Kidney capillary endothelial cell (primary cell): Measurements from ENCODE around the gene PHLDB1.
"Not testable (repeated sequence)": the region's sequence is repeated elsewhere in the genome, so short reads cannot be mapped to it uniquely, and the experiment has no call there.

Experiments
- DNase-seq: peaks from one replicate; pipeline ENCODE4 v3.0.0-alpha.2; 2018; ENCODE audit warnings: low spot score

The PHLDB1 gene

DNA sequence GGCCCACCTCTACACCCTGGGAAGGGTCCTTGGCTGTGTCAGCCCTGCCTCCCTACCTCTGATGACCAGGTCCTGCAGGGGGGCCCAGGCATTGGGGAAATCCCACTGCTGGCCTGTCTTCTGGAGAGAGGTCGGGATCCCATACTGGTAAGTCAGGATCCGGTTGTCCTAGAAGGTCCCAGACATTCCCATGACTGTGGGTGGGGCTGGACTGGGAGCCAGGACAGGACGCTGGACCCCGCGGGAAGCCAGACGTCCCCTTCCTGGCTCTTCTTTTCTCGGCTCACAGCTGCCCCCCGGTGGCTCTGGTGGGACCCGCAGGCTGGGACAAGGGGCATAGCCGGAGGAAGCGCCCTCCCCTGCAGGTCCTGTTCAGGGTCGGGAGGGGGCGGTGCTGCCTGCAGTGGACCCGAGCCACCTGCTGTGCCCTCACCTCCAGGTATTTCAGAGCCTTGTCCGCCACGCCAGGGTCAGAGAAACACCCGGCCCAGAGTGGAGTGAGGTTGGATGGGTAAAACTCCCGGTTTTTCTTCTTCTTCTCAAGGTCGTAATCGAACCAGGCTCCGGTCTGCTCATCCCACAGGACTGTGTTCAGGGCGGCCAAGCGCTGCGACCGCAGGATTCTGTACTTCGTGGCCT, 52.0 kb downstream of the PHLDB1 start:
- peak; percentile 79 for DNase-seq

DNA sequence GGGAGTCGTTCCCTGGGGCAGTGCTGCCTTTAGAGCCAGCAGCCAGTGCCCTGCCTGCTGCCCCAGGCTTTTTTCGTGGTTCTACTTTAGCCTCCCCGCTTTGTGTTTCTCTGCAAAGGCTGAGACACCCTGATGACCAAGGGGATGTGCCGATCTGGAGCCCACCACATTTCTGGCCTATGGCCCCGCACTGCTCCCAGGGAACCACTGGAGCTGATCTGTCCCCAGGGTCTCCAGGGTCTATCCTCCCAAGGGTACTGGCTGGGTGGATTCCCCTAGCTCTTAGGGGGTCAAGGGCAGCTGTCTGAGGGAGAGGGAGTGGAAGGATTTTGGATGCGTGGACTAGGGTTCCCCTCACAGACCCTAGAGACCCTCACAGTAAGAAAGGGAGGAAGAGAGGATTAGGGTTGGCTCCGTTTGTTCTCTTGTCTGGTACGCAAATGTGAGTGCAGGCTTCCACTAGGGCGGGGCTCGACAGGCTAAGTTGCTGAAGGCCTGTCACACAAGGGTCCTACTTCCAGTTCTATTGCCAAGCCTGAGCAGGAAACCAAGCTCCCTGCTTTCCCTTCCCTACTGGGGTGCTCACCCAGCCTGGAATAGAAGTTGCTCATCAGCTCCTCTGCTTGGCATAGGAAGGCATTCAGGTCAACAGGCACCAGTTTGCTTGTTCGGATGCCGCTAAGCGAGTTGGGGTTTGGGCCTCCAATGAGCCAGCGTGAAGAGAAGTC, 52.7 kb downstream of the PHLDB1 start:
- DNase-seq, result no peak

DNA sequence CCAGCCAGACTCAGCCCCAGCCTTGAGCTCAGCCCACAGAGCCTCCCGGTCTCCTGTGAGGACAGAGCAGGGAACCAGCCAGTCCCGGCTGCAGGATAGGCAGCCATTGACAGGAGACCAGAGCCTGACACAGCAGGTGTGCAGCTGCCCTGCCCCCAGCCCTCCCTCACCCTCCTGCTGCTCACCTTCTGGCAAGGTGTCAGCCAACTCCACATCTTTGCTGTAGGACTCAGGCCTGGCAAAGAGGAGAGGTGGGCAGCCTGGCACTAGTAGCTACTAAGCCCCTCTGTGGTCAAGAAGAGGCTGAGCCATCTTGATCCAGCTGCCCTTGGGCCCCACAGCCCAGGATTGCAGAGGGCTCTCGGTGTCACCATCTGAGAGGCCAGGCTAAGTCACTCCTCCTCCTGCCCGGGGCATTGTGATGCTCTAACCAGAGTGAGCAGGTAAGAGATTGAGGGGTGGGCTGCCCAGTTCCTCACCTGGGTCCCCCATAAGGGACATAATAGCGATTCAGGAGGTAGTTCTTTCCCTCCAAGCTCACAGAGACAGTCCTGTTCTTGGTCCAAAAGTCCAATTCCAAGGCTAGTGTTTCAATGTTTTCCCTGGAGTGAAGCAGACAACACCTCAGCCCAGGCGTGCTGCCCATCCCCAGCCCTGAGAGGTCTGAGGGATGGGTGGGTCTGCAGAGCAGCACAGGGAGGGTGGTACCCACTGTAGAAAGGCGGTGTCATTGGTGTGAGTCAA, 53.4 kb downstream of the PHLDB1 start:
- no peak for DNase-seq

DNA sequence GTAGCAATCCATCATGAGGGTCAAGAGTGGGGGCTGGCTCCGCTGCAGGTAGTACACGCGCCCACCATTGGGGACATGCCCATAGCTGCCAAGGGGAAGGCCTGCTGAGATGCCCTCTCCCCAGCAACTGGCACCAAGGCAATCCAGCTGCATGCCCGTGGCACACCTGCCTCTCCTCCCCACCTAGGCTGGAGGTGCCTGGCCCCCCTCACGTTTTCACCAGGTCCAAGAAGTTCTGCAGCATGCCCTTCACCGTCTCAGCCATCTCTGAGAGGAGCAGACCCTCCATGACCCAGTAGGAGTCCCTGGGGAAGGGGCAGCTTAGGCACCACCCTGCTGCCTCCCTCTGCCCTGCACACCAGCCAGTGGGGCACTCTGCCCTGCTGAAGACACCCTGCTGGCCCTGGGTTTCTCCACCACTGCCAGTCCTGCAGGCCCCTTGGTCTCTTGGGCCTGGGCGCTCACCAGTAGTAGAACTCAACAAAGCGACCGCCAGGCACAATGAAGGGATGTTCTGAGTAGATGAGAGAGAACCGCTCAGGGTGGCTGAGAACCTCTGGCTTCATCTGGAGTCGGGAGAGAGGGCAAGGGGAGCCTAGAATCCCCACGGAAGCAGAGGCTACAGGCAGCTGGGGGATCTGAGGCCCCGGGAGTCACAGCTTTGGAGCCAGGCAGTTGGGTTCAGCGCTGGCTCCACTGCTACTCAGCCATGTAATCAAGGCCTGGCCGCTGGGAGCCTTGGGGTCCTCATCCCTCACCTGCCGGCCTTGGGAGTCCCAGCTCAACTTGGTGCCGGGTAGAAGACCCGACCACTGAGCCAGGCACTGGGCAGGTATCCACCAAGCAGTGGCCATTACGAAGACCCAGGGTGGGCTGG, 54.2 kb downstream of the PHLDB1 start:
- DNase-seq, result no peak

DNA sequence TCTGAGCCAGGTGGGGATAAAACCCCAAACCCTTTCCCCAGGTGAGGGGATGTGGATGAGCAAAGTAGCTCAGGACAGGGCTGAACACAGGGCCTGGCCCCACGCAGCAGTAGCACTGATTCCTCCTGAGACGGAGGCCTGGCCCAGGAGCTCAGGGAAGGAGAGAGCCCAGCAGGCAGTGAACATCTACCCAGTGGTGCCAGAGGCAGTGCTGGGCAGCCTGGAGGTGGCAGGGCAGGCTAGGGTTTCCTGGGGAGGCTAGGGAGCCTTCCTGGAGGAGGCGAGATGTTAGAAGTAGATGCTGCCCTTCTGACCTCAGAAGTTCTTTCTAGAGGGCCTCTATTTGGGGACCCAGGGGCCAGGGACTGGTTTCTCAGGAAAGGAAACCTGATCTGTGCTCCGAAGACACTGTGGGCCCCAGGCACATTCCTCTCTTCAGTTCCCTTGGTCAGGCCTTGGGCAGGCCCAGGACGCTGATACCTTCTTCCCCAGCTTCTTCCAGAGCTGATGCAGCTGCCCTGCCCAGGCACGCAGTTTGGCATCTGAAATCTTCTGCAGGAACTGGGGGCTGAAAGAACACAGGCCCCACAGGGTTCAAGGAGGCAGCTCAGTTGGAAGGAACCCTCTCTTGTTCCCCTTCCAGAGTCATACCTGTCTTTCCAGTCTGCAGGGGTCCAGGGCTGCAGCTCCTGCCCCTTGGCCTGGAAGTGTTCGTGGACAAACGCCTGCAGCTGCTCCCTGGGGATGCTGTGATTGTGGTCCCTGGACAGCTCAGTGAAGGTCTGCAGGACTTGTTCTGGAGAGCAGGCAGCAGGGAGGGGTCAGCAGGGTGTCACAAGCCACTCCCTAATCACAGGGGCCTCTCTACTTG, 55.2 kb downstream of the PHLDB1 start:
- no peak for DNase-seq

GRCh38 chr11:118663381-118663780, 56.0 kb downstream of the PHLDB1 start:
- DNase-seq, result no peak

GRCh38 chr11:118663902-118664301, 56.5 kb downstream of the PHLDB1 start:
- no peak for DNase-seq

- no peak for DNase-seq
These were observed 59.0 kb downstream of the PHLDB1 start for GRCh38 chr11:118666371-118666770.

DNA sequence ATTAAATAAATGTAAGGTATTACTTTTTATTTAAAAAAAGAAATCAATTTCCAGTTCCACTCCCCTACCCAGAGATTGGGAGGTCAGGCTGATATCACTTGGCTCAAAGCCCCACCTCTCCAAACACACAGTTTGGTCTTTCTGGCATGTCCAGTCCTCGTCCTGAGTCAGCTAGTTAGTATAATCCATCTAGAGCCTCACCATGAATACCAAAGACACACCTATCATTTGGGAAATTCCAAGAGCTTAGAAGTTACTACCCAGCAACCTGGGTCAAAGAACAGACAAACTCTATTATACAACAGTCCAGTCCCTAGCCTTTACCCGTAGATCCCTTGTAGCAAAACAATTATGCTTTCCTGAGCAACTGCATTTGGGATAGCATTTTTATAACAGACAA, 62.6 kb downstream of the PHLDB1 start:
- no peak for DNase-seq

DNA sequence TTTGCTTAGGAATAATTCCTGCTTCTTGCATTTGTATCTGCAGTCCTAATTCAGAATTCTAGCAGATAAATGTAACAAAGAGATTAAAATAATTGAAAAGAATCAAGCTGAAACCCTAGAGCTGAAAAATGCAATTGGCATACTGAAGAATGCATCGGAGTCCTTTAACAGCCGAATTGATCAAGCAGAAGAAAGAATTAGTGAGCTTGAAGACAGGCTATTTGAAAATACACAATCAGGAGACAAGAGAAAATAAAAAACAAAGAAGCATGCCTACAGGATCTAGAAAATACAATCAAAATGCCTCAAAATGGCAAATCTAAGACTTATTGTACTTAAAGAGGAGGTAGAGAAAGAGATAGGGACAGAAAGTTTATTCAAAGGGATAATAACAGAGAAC, 63.8 kb downstream of the PHLDB1 start:
- DNase-seq, result no peak

DNA sequence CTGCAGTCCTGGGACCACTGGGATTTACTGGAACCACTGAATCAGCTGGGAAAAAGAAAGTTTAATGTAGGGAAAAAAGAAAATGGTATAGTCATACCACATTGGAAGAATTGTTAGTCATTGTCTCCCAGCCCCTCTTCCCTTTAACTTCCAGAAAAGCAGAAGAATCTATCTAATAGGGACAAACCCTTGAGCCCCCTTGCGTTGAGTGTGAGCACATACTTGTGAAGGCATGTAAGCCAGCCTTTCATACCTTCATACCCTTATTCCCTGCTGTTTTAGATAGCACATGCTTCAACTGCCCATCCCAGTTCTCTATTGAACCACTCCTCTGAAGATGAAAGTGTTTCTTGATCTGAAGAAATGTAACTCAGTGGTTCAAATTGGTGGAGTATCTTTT, 65.4 kb downstream of the PHLDB1 start:
- no peak for DNase-seq

DNA sequence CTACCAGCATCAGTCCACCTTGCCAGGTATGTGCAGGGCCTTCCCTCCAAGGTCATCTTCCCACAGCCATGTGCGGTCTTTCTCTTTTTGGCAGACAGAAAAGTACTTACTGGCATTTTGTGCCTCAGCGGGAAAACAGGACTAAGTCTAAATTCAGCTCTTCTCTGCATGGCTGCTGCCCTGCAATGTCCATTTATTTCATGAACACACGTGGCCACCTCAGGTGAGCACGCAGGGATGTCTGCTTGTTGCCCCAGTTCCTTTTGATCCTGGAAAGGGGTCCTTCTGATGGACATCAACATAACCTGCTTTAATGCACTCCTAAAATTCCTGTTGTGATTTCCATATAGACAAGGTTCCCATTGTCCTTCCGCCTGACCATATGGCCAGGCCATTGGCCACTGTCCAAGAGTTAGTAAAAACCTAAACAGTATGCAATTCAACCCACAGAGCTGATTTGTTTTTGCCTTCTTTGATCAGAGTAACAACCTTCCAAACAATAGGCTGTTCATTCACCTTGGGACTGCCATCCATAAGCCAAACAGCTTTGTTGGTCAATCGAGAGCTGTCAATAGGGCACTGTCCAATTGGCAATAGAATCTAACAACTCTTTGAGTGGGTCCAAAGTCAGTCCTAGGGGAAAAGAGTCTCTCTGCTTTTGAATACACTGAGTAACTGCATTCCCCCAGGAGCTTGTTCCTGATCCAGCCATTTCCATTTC, 66.1 kb downstream of the PHLDB1 start:
- DNase-seq, result no peak

- DNase-seq, result no peak
These were observed 66.6 kb downstream of the PHLDB1 start for GRCh38 chr11:118674082-118674435.

- DNase-seq, result no peak
These were observed 70.6 kb downstream of the PHLDB1 start for GRCh38 chr11:118677977-118678376.

GRCh38 chr11:118678908-118679307, 71.5 kb downstream of the PHLDB1 start:
- DNase-seq, result not testable (repeated sequence)

GRCh38 chr11:118679483-118679882, 72.1 kb downstream of the PHLDB1 start, which contains the start of gene TREH:
TSS of gene TREH (minus strand) at chr11:118679650. CDS start at chr11:118679627, 23 bp downstream.
- no peak for DNase-seq

- DNase-seq, result no peak
These were observed 75.0 kb downstream of the PHLDB1 start for GRCh38 chr11:118682372-118682771.

- DNase-seq, result not testable (repeated sequence)
These were observed 75.5 kb downstream of the PHLDB1 start for GRCh38 chr11:118682939-118683338.

- no peak for DNase-seq
These were observed 76.8 kb downstream of the PHLDB1 start for GRCh38 chr11:118684187-118684586.

DNA sequence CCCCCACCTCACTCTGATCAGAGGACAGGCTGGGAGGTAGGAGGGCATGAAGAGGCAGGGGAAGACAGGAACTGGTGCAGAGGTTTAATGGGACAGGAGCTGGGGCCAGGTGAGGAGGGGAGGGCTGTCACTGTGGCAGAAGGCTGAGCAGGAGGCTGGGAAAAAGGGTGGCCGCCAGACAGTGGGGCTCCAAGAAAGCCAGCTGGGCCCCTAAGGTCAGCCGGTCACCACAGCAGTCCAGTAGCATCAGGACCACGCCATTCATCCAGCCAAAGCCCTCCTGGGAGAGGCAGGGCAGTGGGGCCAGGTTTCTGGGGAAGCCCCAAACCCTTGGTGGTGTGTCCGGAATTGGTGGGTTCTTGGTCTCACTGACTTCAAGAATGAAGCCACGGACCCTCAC, 80.5 kb downstream of the PHLDB1 start:
- no peak for DNase-seq
